GM18499 (cell line): ENCODE data around the gene EIF4B.

Experiments
- ATAC-seq: cut with Tn5 transposase; IDR thresholded peaks from one replicate; pipeline ENCODE4 v1.9.1; 2021; ENCODE audit warnings: moderate number of reproducible peaks; ENCODE audit not compliant: insufficient read depth, unreplicated experiment

Gene EIF4B

DNA sequence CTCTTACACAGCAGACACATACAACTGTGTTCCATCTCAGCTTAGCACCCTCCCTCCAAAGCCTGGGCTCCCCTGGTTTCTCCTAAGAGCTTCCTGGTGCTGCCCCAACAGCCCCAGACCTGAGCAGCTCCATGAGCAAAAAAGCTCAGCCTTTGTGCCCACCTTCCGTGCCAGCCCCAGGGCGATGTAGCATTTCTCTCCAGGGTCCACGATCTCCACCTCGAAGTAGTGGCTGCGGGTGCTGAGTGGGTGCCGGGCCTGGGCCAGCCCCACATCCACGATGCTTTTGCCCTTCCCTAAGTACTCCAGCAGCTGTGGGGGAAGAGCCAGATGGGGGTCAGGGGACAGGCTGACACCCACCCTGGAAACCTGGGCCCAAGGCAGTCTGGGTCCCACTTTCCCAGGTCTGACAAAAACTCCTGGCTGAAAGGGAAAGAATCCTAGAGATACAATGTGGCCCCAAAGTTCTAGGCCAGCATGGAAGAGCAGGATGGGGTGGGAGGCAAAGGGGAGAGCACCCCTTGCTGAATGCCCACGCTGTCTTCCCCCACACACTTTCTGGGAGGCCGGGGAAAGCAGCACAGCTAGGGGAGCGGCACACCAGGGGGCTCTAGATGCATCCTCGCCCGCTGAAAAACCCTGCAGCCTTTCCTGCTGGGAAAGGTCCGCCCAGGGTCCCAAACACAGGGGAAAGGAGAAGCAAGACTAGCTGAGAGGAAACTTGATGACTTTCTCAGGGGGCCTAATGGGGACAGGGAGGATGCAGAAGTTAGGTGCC is 61.9 kb downstream of the EIF4B start:
- ATAC-seq, result no peak

DNA sequence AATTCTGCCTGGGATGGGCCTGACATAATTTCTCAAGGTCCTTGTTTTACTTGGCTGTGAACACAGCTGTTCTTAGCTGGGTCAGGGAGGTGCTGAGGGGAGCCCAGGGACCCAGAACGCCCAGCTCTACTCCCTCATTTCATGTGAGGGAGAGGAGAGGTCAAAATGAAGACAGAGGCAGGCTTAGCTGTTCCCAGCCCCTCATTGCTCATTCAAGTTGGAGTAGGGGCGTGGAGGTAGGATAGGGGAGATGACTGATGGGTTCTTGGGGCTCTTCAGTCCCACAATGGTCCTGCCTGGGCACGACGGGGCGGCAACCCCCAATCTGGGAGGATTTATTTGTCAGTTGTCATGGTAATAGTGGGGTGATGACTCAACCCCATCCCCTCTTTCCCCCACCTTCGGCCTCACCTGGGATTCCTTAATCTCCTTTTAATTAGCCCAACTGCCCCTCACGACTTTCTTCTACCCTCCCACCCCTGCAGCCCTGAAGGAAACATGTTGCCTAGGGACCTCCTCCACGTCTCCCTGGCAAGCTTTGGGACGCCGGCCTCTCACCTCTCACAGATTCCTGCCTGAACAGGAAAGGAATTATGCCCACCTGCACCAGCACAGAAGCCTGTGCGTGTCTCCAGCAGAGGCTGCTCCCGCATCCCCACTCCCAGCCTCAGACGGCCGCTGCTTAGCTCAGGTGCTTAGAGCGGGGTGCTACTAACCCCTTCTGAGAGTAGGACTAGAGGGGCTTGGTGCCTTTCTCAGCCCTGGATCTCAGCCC is 62.7 kb downstream of the EIF4B start:
- ATAC-seq, result no peak

- ATAC-seq, result no peak
Observed at GRCh38 chr12:53069621-53070410, 63.6 kb downstream of the EIF4B start.

- ATAC-seq, result no peak
Observed at GRCh38 chr12:53070877-53071492, 64.7 kb downstream of the EIF4B start.

DNA sequence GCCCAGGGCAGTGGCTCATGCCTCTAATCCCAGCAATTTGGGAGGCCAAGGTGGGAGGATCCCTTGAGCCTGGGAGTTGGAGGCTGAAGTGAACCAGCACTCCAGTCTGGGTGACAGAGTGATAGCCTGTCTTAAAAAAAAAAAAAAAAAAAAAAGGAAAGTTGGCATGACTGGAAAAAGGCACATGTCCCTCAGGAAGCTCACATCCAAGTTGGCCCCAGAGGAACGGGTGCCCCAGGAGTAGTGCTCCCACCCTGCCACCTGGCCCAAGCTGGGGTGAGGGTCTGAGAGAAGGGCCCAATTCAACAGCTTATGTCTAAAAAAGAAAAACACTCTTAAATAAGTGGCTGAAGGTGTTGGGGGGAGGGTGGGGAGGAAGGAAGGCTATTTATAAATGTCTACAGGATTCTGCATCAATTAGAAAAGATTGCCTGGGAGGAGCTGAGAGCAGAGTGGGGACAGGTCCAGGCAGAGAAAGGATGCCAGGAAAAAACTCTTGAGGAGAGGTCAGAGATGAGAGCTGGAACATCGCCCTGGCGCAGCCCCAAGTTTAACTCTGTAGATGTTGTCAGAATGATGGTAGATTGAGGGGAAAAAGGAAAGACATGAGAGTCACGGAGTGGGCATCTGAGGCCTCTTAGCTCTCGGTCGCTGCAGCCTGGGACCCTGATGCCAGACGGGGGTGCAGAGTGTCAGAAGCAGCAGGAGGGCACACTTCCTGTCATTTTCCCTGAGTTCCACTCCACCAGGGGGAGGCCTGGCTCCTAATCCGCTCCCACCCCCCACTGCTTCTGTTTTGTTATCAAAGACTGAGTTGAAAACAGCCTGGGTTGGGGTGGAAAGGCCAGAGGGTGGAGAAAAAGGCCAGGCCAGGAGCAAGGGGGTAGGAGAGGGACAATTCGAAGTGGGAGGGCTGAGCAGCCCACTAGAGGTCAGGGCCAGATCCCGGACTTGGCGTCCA is 65.6 kb downstream of the EIF4B start:
- ATAC-seq, result no peak

DNA sequence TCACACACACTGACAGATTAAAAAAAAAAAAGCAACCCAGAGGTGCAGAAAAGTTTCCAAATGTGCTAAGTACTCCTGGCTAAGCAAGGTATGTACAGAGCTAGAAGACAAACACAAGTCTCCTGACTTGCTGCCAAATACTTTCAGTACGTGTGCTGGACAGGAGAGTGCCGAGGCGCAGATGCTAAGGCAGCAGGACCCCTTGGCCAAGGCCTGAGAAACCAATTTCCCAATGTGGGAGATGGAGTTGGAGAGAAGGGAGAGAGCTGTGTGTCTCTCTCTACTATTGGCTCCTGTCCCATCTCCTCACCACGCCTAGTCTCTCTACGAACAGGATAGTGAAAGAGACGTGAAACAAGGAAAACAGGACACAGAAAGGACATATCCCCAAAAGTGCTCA is 67.6 kb downstream of the EIF4B start:
- no peak for ATAC-seq

GRCh38 chr12:53074283-53074998 is 68.2 kb downstream of the EIF4B start:
- ATAC-seq, result no peak

DNA sequence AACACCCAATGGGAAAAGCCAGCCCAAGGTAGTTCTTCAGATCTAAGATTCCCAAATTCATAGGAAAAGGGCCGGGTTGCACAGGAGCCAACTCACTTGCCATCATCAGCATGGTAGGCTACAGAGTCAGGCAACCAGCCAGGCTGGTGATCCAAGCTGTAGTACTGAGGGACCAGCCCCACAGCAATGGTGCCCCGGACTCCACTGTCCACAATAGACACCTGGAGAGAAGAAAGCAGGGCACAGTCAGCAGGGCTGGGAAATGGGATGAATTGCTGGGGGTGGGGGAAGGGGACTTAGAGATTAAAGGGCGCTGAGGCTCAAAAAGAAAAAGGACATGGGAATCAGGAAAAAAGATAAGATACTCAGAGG is 68.7 kb downstream of the EIF4B start:
- no peak for ATAC-seq

DNA sequence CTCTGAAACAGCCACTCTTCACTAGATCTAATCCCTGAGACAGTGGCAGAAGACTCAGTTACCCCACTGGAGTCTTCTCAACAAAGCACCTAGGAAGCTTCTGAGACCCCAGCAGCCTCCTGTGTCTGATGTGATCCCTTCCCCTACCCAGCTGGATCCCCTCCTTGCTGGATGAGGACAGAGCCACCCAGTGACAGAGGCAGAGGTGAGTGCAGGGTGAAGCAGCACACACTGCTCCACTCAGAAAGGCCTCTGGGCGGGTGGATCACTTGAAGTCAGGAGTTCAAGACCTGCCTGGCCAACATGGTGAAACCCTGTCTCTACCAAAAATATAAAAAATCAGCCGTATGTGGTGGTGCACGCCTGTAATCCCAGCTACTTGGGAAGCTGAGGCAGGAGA is 70.2 kb downstream of the EIF4B start:
- no peak for ATAC-seq

- ATAC-seq, result no peak
Observed at GRCh38 chr12:53077030-53077429, 70.8 kb downstream of the EIF4B start.

GRCh38 chr12:53078425-53079225 is 72.4 kb downstream of the EIF4B start:
- ATAC-seq, result peak; percentile 18

DNA sequence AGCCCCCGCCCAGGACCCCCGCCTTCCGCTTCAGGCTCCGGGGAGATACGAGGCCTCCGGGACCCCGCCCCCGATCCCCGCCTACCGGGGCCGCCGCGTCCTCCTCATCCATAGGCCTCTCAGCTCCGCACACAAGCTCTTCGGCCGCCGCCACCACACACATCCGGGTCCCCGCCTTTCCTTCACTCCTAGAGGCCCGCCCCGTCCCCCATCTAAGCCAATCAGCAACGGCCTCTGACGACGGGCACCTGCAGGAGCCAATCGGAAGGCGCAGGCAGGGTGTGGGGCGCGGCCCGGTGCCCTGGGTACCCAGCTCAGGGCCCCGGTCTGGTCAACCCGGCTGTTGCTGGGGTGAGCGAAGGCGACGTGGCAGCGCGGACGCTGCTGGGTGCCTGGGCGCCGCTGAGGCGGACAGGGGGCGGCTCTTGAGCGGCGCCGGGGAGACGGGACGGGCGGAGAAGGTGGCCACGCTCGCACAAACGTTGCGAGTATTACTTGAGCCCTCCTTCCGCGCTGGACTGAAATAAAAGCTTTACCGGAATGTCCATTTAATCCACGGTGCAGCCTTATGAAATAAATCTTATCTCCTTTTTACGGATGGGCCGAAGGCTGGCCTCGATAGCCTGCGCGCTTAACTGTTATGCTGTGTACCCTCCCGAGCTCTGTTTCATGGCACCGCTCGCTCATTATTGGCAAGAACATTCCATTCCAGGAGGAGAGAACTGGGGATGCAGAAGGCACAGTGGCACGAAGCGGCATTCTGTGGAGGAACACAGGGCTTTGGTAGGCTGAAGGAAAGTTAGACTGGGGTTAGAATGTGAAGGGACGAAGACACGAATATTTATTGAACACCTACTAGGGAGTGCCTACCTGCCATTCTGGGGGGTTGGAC is 73.2 kb downstream of the EIF4B start, which contains the start of gene SPRYD3:
SPRYD3 (minus strand) TSS at position 165 of the 892 bp plus-strand sequence; CDS start at position 108, 57 bp downstream.
- ATAC-seq, result peak; percentile 80

DNA sequence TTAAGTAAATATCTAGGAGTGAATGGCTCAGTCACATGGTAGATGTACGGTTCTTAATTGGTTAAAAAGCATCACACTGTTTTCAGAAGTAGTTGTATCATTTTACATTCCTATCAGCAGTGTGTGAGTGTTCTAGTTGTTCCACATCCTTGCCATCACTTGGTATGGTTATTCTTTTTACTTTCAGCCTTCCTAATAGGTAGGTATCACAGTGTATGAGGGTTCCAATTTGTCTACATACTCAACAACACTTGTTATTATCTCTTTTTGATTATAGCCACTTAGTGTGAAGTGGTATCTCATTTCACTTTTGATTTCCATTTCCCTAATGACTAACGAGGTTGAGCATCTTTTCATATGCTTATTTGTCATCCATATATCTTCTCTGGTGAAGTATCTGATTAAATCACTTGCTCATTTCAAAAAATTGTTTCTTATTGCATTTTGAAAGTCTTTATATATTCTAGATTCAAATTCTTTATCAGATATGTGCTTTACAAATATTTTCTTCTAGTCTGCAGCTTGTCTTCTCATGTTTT is 76.5 kb downstream of the EIF4B start:
- no peak for ATAC-seq

GRCh38 chr12:53086361-53086760 is 80.1 kb downstream of the EIF4B start:
- no peak for ATAC-seq

GRCh38 chr12:53090105-53090504 is 83.8 kb downstream of the EIF4B start:
- no peak for ATAC-seq

DNA sequence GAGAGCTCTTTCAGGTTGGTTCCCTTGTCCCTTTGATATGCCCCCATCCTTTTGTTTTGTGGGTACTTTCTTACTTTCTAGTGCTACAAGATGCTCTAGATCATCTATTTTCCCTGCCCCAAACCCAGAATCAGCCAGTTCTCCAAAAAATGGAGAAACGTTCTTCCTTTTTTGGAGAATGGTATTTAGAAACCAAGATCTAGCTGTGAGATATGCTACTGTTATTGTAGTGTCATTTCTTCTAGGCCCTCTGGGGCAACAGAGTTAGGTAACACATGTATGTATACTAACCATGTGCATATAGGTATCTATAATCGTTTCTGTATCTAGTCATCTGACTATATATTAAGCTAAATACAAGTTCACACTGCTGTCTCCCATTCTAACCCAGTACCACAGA is 84.3 kb downstream of the EIF4B start:
- no peak for ATAC-seq

DNA sequence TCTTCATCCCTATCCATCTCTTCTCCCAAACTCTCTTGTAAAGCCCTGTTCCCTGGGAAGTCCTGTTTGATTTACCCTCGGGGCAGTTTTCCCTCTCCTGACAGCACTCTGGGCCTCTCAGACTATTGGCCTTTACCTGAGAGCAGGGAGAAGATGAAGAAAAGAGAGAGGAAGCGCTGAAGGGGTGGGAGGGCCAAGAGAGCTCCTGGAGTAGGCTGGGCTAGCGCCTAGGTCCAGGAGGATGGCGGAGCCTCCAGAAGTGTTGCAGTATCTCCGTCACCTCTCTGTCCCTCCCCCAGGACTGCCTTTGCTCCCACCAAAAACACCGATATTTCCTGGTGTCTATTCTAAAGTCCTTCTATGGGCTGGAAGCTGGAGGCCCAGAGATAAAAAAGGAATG is 85.5 kb downstream of the EIF4B start:
- no peak for ATAC-seq
